Right lobe of liver (tissue), 6 donors: Measurements from ENCODE around the gene MDH2. TPM values are rescaled to one million over a fixed set of nuclear protein-coding genes. Genes with fewer than 3 reads are reported as not detected.
"Not testable (repeated sequence)": the region's sequence is repeated elsewhere in the genome, so short reads cannot be mapped to it uniquely, and the experiment has no call there.

Experiments
- ATAC-seq, 4 donors: fragments of 200-7000 bp; cut with Tn5 transposase; one replicate each; pipeline ENCODE4 v1.9.1; 2020; ENCODE audit warnings: mild to moderate bottlenecking in 4 of 4, moderate library complexity in 4 of 4
- DNase-seq, 3 donors: peaks; one replicate each; pipeline ENCODE4 v3.0.0-alpha.2; 2020
- H3K27ac ChIP-seq, 3 donors: fragments of 200-600 bp; one replicate each; pipeline ENCODE4 v1.8.0; 2022
- H3K27me3 ChIP-seq, 2 donors: fragments of 200-600 bp; one replicate each; pipeline ENCODE4 v1.8.0; 2022
- H3K36me3 ChIP-seq, 4 donors: fragments of 200-600 bp; sonication (generic) in 1 of 4; one replicate each; pipeline versions ENCODE4 v1.5.1 to v1.8.0; 2017 to 2022; ENCODE audit warnings: control low read depth in 1 of 4
- H3K4me1 ChIP-seq, 4 donors: fragments of 200-600 bp; sonication (generic) in 1 of 4; one replicate each; pipeline versions ENCODE4 v1.5.1 to v1.8.0; 2017 to 2022; ENCODE audit warnings: control low read depth in 1 of 4
- H3K4me3 ChIP-seq, 3 donors: fragments of 200-600 bp; one replicate each; pipeline ENCODE4 v1.8.0; 2022
- H3K9me3 ChIP-seq, 4 donors: fragments of 200-600 bp; sonication (generic) in 1 of 4; one replicate each; pipeline versions ENCODE4 v1.5.1 to v1.8.0; 2017 to 2022; ENCODE audit warnings: control low read depth in 1 of 4
- POLR2A ChIP-seq: fragments of 450-650 bp; IDR thresholded peaks from one replicate; pipeline ENCODE4 v1.6.1; 2017; ENCODE audit warnings: antibody characterized with exemption, mild to moderate bottlenecking
- WGBS: methylation state at CpG from one replicate; pipeline ENCODE4 v1.1.6; 2018; ENCODE audit warnings: low coverage, low lambda C conversion rate; ENCODE audit not compliant: insufficient coverage; ENCODE audit errors: missing lambda C conversion rate; 5-methylcytosine and 5-hydroxymethylcytosine counted together
- intact Hi-C, 2 donors: fragments of 100-400 bp; cut with DNase I; formaldehyde crosslinking; loops; one replicate each; pipeline versions ENCODE4 v1.11.2 to v1.14.1; 2022
- total RNA-seq, 6 experiments: library from RNA; depleted of rRNA in 2 of 6; stranded (reverse); fragments of >200 nt in 2 of 6; fragmentation: NEBNext Ultra II Directional in 3 of 6; extraction: Animal tissue kit (Norgen Biotek cat#: 25700) in 3 of 6; gene quantifications; one replicate each; pipeline versions ENCODE4 v1.1.0 to v1.2.4, GENCODE V29; 2016 to 2023
- TF ChIP-seq, protein P1 (sequence below), 4 donors: fragments of 200-600 bp in 3 of 4; fragments of 450-650 bp in 1 of 4; IDR thresholded peaks; one replicate each; pipeline versions ENCODE4 v1.5.1 to v1.8.0; 2016 to 2022; ENCODE audit warnings: antibody characterized with exemption in 4 of 4, mild to moderate bottlenecking in 2 of 4
- donor health status: DM: no; HTN: yes; CAD: no.
- donor health status: DM: no; HTN: no; CAD: no.
- donor health status: DM: no; HTN: no; CAD: no.
- donor health status: DM: no; HTN: yes; CAD: no.
- donor health status: DM: no; HTN: yes; CAD: no.

The MDH2 gene
- total RNA-seq, 6 experiments from 2014 or later = 130 to 178 (median 164) TPM

DNA sequence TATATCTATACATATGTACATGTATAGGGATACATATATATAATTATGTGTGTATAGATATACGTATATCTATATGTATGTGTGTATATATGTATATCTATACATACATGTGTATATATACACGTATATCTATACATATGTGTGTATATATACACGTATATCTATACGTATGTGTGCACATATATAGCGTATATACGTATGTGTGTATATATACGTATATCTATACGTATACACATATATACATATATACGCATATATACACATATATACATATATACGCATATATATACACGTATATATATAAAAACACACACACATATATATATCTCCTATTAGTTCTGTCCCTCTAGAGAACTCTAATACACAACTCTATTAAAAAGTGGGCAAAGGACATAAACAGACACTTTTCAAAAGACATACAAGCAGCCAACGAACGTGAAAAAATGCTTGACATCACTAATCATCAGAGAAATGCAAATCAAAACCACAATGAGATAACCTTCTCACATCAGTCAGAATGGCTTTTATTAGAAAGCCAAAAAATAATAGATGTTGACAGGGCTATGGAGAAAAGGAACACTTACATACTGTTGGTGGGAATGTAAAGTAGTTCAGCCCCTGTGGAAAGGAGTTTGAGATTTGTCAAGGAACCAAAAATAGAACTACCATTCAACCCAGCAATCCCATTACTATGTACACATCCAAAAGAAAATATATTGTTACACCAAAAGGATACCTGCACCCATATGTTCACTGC lies 31.5 kb upstream of the MDH2 start:
- H3K4me1 ChIP-seq = no peaks in the 10 kb centered on the region
- no peak overlapping the region for H3K27ac ChIP-seq
- intact Hi-C loops = loop anchor here in 1 of 2 donors (10.0 kb wide), 1 partner anchor 152 kb away; no protein-coding TSS in a partner anchor
- WGBS = 78% methylated on average over 13 of the region's 13 CpGs
- H3K4me3 ChIP-seq = no peak overlapping the region
- DNase-seq (no peak), ATAC-seq (no peak)
- no peak for TF ChIP-seq POLR2A
- no peaks in the 10 kb centered on the region for H3K27me3 ChIP-seq
- H3K36me3 ChIP-seq = peaks cover 0 to 8% (median 0%) of the 10 kb centered on the region in 4 donors
- no peaks in the 10 kb centered on the region for H3K9me3 ChIP-seq

GRCh38 chr7:76018520-76018919 lies 29.4 kb upstream of the MDH2 start:
- H3K4me3 ChIP-seq, DNase-seq, H3K4me1 ChIP-seq, H3K27me3 ChIP-seq, H3K27ac ChIP-seq, H3K36me3 ChIP-seq, ATAC-seq, H3K9me3 ChIP-seq: not testable (repeated sequence)
- 94% methylated on average over 4 of the region's 4 CpGs for WGBS
- intact Hi-C loops = loop anchor here in 1 of 2 donors (10.0 kb wide), 1 partner anchor 154 kb away; no protein-coding TSS in a partner anchor

DNA sequence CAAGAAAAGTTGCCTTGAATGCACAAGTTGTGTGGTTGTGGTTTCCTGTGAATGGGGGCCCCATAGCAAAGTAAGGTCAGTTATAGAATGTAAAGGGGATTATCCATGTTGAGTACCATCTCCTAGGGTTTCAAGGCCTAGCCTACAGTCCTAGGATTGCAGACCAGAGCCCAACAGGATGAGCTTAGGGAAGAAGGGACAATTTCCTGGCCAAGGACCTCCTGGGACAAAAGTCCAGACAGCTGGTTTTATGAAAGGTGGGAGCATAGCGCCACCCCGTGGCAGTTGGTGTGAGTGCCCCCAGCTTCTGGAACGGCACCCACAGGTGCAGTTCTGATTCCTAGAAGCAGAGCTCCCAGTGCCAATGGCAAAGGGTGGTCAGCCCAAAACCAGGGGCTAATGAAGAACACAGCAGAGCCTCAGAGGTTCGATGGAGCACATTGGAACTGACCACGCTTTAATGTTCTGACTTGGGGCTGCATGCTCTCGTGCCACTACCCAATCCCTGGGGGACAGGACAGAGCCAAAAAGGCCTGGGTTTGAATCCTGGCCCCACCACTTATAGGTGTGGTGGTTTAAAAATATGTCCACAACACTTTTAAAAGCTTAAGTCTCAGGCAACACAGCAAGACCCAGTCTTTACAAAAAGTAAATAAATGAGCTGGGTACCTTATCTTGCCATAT lies 27.7 kb upstream of the MDH2 start:
- Histone ChIP-seq H3K27me3 (no peaks in the 10 kb centered on the region), H3K4me1 (no peaks in the 10 kb centered on the region), H3K27ac (no peak overlapping the region), H3K4me3 (no peak overlapping the region), H3K9me3 (no peaks in the 10 kb centered on the region), H3K36me3 (peaks cover 0 to 3% (median 0%) of the 10 kb centered on the region in 4 donors)
- peak; percentile 96 to 98 (median 96) for ATAC-seq
- 71% methylated on average over 3 of the region's 6 CpGs for WGBS
- DNase-seq = peak; percentile 71 to 81 (median 81)
- intact Hi-C loops = loop anchor here in 1 of 2 donors (5.0 kb wide), 1 partner anchor 153 kb away; no protein-coding TSS in a partner anchor
- TF ChIP-seq, protein P1, sequence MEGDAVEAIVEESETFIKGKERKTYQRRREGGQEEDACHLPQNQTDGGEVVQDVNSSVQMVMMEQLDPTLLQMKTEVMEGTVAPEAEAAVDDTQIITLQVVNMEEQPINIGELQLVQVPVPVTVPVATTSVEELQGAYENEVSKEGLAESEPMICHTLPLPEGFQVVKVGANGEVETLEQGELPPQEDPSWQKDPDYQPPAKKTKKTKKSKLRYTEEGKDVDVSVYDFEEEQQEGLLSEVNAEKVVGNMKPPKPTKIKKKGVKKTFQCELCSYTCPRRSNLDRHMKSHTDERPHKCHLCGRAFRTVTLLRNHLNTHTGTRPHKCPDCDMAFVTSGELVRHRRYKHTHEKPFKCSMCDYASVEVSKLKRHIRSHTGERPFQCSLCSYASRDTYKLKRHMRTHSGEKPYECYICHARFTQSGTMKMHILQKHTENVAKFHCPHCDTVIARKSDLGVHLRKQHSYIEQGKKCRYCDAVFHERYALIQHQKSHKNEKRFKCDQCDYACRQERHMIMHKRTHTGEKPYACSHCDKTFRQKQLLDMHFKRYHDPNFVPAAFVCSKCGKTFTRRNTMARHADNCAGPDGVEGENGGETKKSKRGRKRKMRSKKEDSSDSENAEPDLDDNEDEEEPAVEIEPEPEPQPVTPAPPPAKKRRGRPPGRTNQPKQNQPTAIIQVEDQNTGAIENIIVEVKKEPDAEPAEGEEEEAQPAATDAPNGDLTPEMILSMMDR (IDR thresholded peaks at IDR 0.05) = peak; percentile 92 to 97 (median 94)
- no peak for TF ChIP-seq POLR2A

- DNase-seq = no peak
- peaks cover 0 to 6% (median 1%) of the 10 kb centered on the region in 4 donors for H3K36me3 ChIP-seq
- 96% methylated on average over 7 of the region's 7 CpGs for WGBS
- H3K27ac ChIP-seq = no peak overlapping the region
- H3K4me3 ChIP-seq = no peak overlapping the region
- no peaks in the 10 kb centered on the region for H3K4me1 ChIP-seq
- no peaks in the 10 kb centered on the region for H3K27me3 ChIP-seq
- no peak for TF ChIP-seq POLR2A
- TF ChIP-seq, protein P1 (IDR thresholded peaks at IDR 0.05) = no peak
- H3K9me3 ChIP-seq = no peaks in the 10 kb centered on the region
- ATAC-seq = no peak
- intact Hi-C loops = loop anchor here in 1 of 2 donors (5.0 kb wide), 1 partner anchor 155 kb away; no protein-coding TSS in a partner anchor
Measured at GRCh38 chr7:76022026-76022780, 25.7 kb upstream of the MDH2 start.

DNA sequence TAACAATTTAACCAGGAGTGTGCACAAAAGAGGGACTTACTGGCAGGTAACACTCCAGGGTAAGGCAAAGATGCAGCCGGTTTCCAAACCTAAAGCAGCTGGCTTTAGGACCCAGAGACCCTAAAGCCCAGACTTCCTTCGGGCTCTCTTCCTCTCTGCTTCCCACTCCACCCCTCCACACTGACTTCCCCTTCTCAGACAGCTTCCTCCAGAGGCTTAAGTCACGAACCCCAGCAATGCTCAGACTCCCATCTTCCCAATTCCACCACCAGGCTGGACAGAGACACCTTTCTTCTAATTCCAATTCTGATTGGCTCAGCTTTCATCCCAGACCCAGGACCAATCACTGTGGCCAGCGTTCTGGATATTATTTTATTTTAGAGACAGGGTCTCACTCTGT lies 24.9 kb upstream of the MDH2 start:
- ATAC-seq = peak; percentile 43 to 73 (median 68)
- no peak for DNase-seq
- H3K27me3 ChIP-seq = no peaks in the 10 kb centered on the region
- peaks cover 0 to 10% (median 1%) of the 10 kb centered on the region in 4 donors for H3K36me3 ChIP-seq
- no peak overlapping the region for H3K4me3 ChIP-seq
- no peak for TF ChIP-seq POLR2A
- TF ChIP-seq, protein P1 (IDR thresholded peaks at IDR 0.05) = no peak
- H3K9me3 ChIP-seq = no peaks in the 10 kb centered on the region
- intact Hi-C loops = loop anchor here in 1 of 2 donors (5.0 kb wide), 1 partner anchor 156 kb away; no protein-coding TSS in a partner anchor
- H3K4me1 ChIP-seq = no peaks in the 10 kb centered on the region
- no peak overlapping the region for H3K27ac ChIP-seq
- 44% methylated on average over 3 of the region's 4 CpGs for WGBS
